Mesothelial cell of epicardium (in vitro differentiated cells): ENCODE measurements around the gene CFAP69. TPM values are rescaled to one million over a fixed set of nuclear protein-coding genes. Genes with fewer than 3 reads are reported as not detected.

ENCODE experiments used
- DNase-seq, 2 experiments: peaks; one replicate each; pipeline ENCODE4 v3.0.0; 2021; ENCODE audit warnings: low spot score in 2 of 2; ENCODE audit not compliant: unreplicated experiment in 2 of 2
- H3K27ac Mint-ChIP-seq: 2 replicates; pipeline ENCODE4 v1.8.0; 2021; ENCODE audit warnings: mixed read lengths
- H3K27me3 Mint-ChIP-seq: 2 replicates; pipeline ENCODE4 v1.8.0; 2021; ENCODE audit warnings: low read depth, mixed read lengths
- H3K36me3 Mint-ChIP-seq: 2 replicates; pipeline ENCODE4 v1.8.0; 2021; ENCODE audit warnings: mixed read lengths
- H3K4me1 Mint-ChIP-seq: 2 replicates; pipeline ENCODE4 v1.8.0; 2021; ENCODE audit warnings: mixed read lengths
- H3K4me3 Mint-ChIP-seq: 2 replicates; pipeline ENCODE4 v1.8.0; 2021; ENCODE audit warnings: mild to moderate bottlenecking, moderate library complexity, mixed read lengths
- H3K9me3 Mint-ChIP-seq: 2 replicates; pipeline ENCODE4 v1.8.0; 2021; ENCODE audit warnings: mixed read lengths
- CTCF ChIP-seq: fragments of 200-600 bp; sonication (generic); IDR thresholded peaks from one replicate; pipeline ENCODE4 v1.5.0; 2021; ENCODE audit warnings: antibody characterized with exemption; ENCODE audit not compliant: unreplicated experiment
- total RNA-seq: library from RNA; stranded (reverse); gene quantifications from 3 replicates; pipeline ENCODE4 v1.2.1, GENCODE V29; 2021

The CFAP69 gene
- total RNA-seq: 3.7 to 4.8 TPM (median 4.6 TPM) in 3 replicates

GRCh38 chr7:90244909-90245851, at the start of gene CFAP69:
Gene CFAP69, plus strand, starts transcription at chr7:90245174. Its CDS starts 251 bp downstream, at chr7:90245425.
- H3K4me3 Mint-ChIP-seq: peak within 1 kb of the TSS; percentile 88
- H3K27ac Mint-ChIP-seq: peak within 1 kb of the TSS; percentile 74
- no peak for TF ChIP-seq CTCF
- DNase-seq: peak; percentile 69 to 89
- peaks cover 54% of the 10 kb centered on the region for H3K27me3 Mint-ChIP-seq
- H3K9me3 Mint-ChIP-seq: no peaks in the 10 kb centered on the region
- no peaks in the 10 kb centered on the region for H3K36me3 Mint-ChIP-seq
- peaks cover 15% of the 10 kb centered on the region for H3K4me1 Mint-ChIP-seq

- no peak overlapping the region for H3K27ac Mint-ChIP-seq
- no peaks in the 10 kb centered on the region for H3K9me3 Mint-ChIP-seq
- no peak for DNase-seq
- TF ChIP-seq CTCF: no peak
- no peak overlapping the region for H3K4me3 Mint-ChIP-seq
- no peaks in the 10 kb centered on the region for H3K36me3 Mint-ChIP-seq
- peaks cover 5% of the 10 kb centered on the region for H3K27me3 Mint-ChIP-seq
- no peaks in the 10 kb centered on the region for H3K4me1 Mint-ChIP-seq
These were observed 43.3 kb upstream of the CFAP69 start for GRCh38 chr7:90201500-90202195.

GRCh38 chr7:90207956-90208355, 37.0 kb upstream of the CFAP69 start:
- no peak for DNase-seq
- Mint-ChIP-seq H3K27me3 (peaks cover 22% of the 10 kb centered on the region), H3K36me3 (no peaks in the 10 kb centered on the region), H3K27ac (no peak overlapping the region), H3K9me3 (no peaks in the 10 kb centered on the region), H3K4me3 (no peak overlapping the region), H3K4me1 (peaks cover 10% of the 10 kb centered on the region)
- no peak for TF ChIP-seq CTCF

- Mint-ChIP-seq H3K27me3 (peaks cover 22% of the 10 kb centered on the region), H3K36me3 (no peaks in the 10 kb centered on the region), H3K4me3 (no peak overlapping the region), H3K4me1 (peaks cover 10% of the 10 kb centered on the region), H3K9me3 (no peaks in the 10 kb centered on the region), H3K27ac (no peak overlapping the region)
- DNase-seq: no peak
- no peak for TF ChIP-seq CTCF
These were observed 35.2 kb upstream of the CFAP69 start for GRCh38 chr7:90209776-90210175.

- Mint-ChIP-seq H3K27ac (no peak overlapping the region), H3K9me3 (no peaks in the 10 kb centered on the region), H3K4me3 (peak overlapping the region; percentile 68), H3K36me3 (no peaks in the 10 kb centered on the region), H3K27me3 (peaks cover 22% of the 10 kb centered on the region), H3K4me1 (peaks cover 10% of the 10 kb centered on the region)
- no peak for DNase-seq
- TF ChIP-seq CTCF: no peak
These were observed 34.5 kb upstream of the CFAP69 start for GRCh38 chr7:90210475-90210874.
